HepG2 (cell line): ENCODE data around the gene EEF1A2. TPM values are rescaled to one million over a fixed set of nuclear protein-coding genes. Genes with fewer than 3 reads are reported as not detected.

Experiments
- ATAC-seq: fragments of 200-7000 bp; cut with Tn5 transposase; 3 replicates; pipeline ENCODE4 v1.9.1; 2020; ENCODE audit warnings: mild to moderate bottlenecking, moderate library complexity
- BruUV-seq: library from RNA; stranded (reverse); fragments of 400-500 nt; replicated peaks from 2 replicates; lab custom pipeline; 2021; lab: Mats Ljungman, UMichigan
- CTCF ChIA-PET: fragments of 300-600 bp; formaldehyde crosslinking; extraction: SDS; loops from one replicate; lab custom pipeline; 2021; ENCODE audit warnings: low total read pairs, inconsistent platforms, low intra/inter-chr PET ratio; lab: Yijun Ruan, JAX
- POLR2A ChIA-PET: fragments of 350-600 bp; sonication (Branson Sonifier 250); formaldehyde crosslinking; loops from one replicate; lab custom pipeline; 2020; ENCODE audit warnings: antibody characterized with exemption, inconsistent platforms; lab: Yijun Ruan, JAX
- DNase-seq: peaks from one replicate; pipeline ENCODE4 v3.0.0-alpha.2; 2015; ENCODE audit warnings: low spot score
- FAIRE-seq: peaks from 3 replicates; lab custom pipeline; 2011; peaks lifted over from hg19 to GRCh38; lab: Jason Lieb, UNC
- H2AFZ ChIP-seq: one replicate; pipeline ENCODE4 v1.6.1; 2011; ENCODE audit warnings: low read length, inconsistent platforms
- H3K27ac ChIP-seq: fragments of 300-600 bp; 3 replicates; pipeline ENCODE4 v1.8.0; 2011; ENCODE audit warnings: mixed run types, mild to moderate bottlenecking, mixed read lengths, low read length, inconsistent platforms; ENCODE audit not compliant: insufficient read depth; ENCODE audit errors: extremely low read length
- H3K27me3 ChIP-seq, 2 experiments: fragments of 200-600 bp in 1 of 2; 2 replicates in 1 of 2; 3 replicates in 1 of 2; pipeline versions ENCODE4 v1.6.0 to v1.8.0; 2011; ENCODE audit warnings: low read length in 2 of 2, mild to moderate bottlenecking in 2 of 2, moderate library complexity in 2 of 2, inconsistent platforms in 1 of 2; ENCODE audit not compliant: insufficient read depth in 2 of 2, control insufficient read depth in 1 of 2
- H3K36me3 ChIP-seq, 2 experiments: fragments of 200-600 bp in 1 of 2; replicated peaks in 1 of 2; 2 replicates in 1 of 2; 3 replicates in 1 of 2; pipeline versions ENCODE4 v1.5.1 to v1.8.0; 2011; ENCODE audit warnings: low read length in 2 of 2, inconsistent platforms in 1 of 2; ENCODE audit not compliant: insufficient read depth in 2 of 2, control insufficient read depth in 1 of 2
- H3K4me1 ChIP-seq: 2 replicates; pipeline ENCODE4 v1.5.1; 2012; ENCODE audit warnings: low read length, inconsistent platforms; ENCODE audit not compliant: insufficient read depth
- H3K4me2 ChIP-seq: 2 replicates; pipeline ENCODE4 v1.6.0; 2011; ENCODE audit warnings: low read depth, low read length, inconsistent platforms
- H3K4me3 ChIP-seq, 3 experiments: fragments of 200-600 bp in 1 of 3; sonication (generic), shearing (Covaris generic) in 1 of 3; replicated peaks in 1 of 3; 2 replicates each; pipeline ENCODE4 v1.5.1; 2011 to 2016; ENCODE audit warnings: low read length in 3 of 3, inconsistent platforms in 2 of 3, low read depth in 2 of 3, mild to moderate bottlenecking in 2 of 3, control low read depth in 1 of 3, mixed read lengths in 1 of 3; ENCODE audit not compliant: insufficient read depth in 1 of 3
- H3K79me2 ChIP-seq: one replicate; pipeline ENCODE4 v1.6.1; 2011; ENCODE audit warnings: low read length, inconsistent platforms; ENCODE audit not compliant: insufficient read depth
- H3K9ac ChIP-seq: 2 replicates; pipeline ENCODE4 v1.6.0; 2011; ENCODE audit warnings: mild to moderate bottlenecking, low read depth, low read length, inconsistent platforms; ENCODE audit not compliant: insufficient read depth
- H3K9me3 ChIP-seq: 2 replicates; pipeline ENCODE4 v1.5.1; 2012; ENCODE audit warnings: mild to moderate bottlenecking, low read length
- H4K20me1 ChIP-seq: 2 replicates; pipeline ENCODE4 v1.6.0; 2011; ENCODE audit warnings: inconsistent platforms, mild to moderate bottlenecking, low read length, moderate library complexity; ENCODE audit not compliant: insufficient read depth
- GATA4 ChIP-seq: sonication (generic); IDR thresholded peaks from 2 replicates; pipeline ENCODE4 v1.6.1; 2016; ENCODE audit warnings: antibody characterized with exemption, low read depth, borderline replicate concordance
- KLF16 ChIP-seq, 2 experiments: sonication (generic) in 1 of 2; formaldehyde crosslinking in 1 of 2; IDR thresholded peaks; 2 replicates each; pipeline versions ENCODE4 v1.6.1 to v1.8.0; 2016 to 2023; ENCODE audit warnings: missing genetic modification reagents in 2 of 2, missing compliant biosample characterization in 1 of 2
- MAFG ChIP-seq: sonication (generic); formaldehyde crosslinking; IDR thresholded peaks from 2 replicates; pipeline ENCODE4 v1.5.1; 2020; ENCODE audit warnings: mild to moderate bottlenecking, missing genetic modification reagents
- RELA ChIP-seq: sonication (generic); formaldehyde crosslinking; IDR thresholded peaks from 2 replicates; pipeline ENCODE4 v1.4.0; 2020; ENCODE audit warnings: missing genetic modification reagents
- SP140L ChIP-seq: sonication (generic); formaldehyde crosslinking; IDR thresholded peaks from 2 replicates; pipeline ENCODE4 v1.4.0; 2020; ENCODE audit warnings: missing genetic modification reagents, borderline replicate concordance
- SRY ChIP-seq: sonication (generic); formaldehyde crosslinking; IDR thresholded peaks from 2 replicates; pipeline ENCODE4 v1.8.0; 2022; ENCODE audit warnings: mild to moderate bottlenecking, missing genetic modification reagents
- ZNF670 ChIP-seq: sonication (generic); formaldehyde crosslinking; IDR thresholded peaks from 2 replicates; pipeline ENCODE4 v1.8.0; 2022; ENCODE audit warnings: mild to moderate bottlenecking, missing genetic modification reagents, borderline replicate concordance
- WGBS: methylation state at CpG from one replicate; pipeline ENCODE4 v1.1.6; 2017; ENCODE audit warnings: low lambda C conversion rate; 5-methylcytosine and 5-hydroxymethylcytosine counted together
- in situ Hi-C: cut with HindIII; loops from 2 replicates; pipeline ENCODE4 v1.10.0; 2017; ENCODE audit warnings: low pct_unique_long_range_greater_than_20kb; ENCODE audit not compliant: extremely low pct_ligation_motif_present
- intact Hi-C: fragments of 100-400 bp; cut with micrococcal nuclease; formaldehyde crosslinking; loops from one replicate; pipeline ENCODE4 v1.10.0; 2022; ENCODE audit not compliant: unreplicated experiment
- polyA plus RNA-seq, 8 experiments: library from polyadenylated mRNA; depleted of rRNA in 3 of 8; stranded (reverse) in 7 of 8; unstranded in 1 of 8; fragments of >200 nt; fragmentation: Illumina TruSeq in 4 of 8; extraction: Trizol in 4 of 8; gene quantifications; 2 replicates each; pipeline versions ENCODE4 v1.2.1 to v1.2.3, GENCODE V29; 2011 to 2016; ENCODE audit warnings: low read depth in 4 of 8, missing spikeins in 1 of 8, mixed read lengths in 1 of 8; ENCODE audit not compliant: insufficient read depth in 1 of 8
- total RNA-seq, 5 experiments: library from RNA; depleted of rRNA; stranded (reverse); fragments of >200 nt; fragmentation: Illumina TruSeq; extraction: Trizol; gene quantifications; 2 replicates each; pipeline ENCODE4 v1.2.3, GENCODE V29; 2016; ENCODE audit warnings: low read depth in 1 of 5
- TF ChIP-seq, protein P1 (sequence below): sonication (generic); formaldehyde crosslinking; IDR thresholded peaks from 2 replicates; pipeline ENCODE4 v1.8.1; 2023; ENCODE audit warnings: mild to moderate bottlenecking, missing genetic modification reagents
- TF ChIP-seq, protein P2 (sequence below): sonication (generic); formaldehyde crosslinking; IDR thresholded peaks from 2 replicates; pipeline ENCODE4 v1.5.0; 2020; ENCODE audit warnings: mild to moderate bottlenecking, missing genetic modification reagents, borderline replicate concordance
- TF ChIP-seq, protein P3 (sequence below): IDR thresholded peaks from 2 replicates; pipeline ENCODE4 v1.6.1; 2016; ENCODE audit warnings: missing genetic modification reagents, missing compliant biosample characterization

Gene EEF1A2
- total and polyA plus RNA-seq, 2 of the 13 experiments (the other 11 are each of a cell fraction or from before 2014, with no cell fraction given): 0.44 to 0.87 TPM

DNA sequence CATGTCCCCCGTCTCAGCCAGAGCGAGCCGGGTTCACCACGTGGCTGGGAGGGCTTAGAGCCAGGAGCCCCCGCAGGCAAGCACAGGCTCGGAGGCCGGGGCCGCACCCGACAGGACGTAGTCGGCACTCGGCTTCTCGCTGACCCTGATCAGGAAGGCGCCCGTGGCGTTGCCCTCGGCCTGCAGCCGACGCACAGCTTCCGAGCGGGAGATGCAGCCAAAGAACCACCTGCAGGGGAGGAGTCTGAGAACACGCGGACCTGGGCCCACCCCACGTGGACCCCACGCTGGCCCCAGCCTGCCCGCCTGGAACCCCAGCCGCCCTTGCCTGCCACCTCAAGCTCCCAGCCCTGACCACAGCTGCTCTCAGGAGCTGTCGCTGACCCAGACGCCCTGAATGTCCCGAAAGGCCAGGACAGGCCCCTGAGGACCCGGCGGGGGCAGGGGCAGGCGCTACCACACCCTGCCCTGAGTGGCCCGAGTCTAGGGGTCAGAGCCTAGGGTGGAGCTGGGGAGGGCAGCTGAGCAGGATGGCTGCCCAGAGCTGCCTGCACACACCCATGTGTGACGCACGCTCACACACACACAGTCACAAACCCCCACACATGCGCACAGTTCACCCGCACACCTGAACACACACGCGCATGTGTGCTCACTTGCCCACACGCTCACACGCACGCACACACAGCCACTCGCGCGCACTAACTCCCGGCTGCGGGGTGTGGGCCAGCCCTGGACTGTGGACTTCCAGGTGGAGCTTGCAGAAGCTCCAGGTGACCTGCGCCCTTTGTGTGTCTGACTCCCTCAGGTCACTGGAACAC is 36.2 kb upstream of the EEF1A2 start:
- no peaks in the 10 kb centered on the region for H4K20me1 ChIP-seq
- H3K27ac ChIP-seq: no peak overlapping the region
- intact Hi-C loops: loop anchor here (5.0 to 10.0 kb wide), 4 partner anchors 92 to 437 kb away; partner anchors contain the start of genes GMEB2, LIME1, RTEL1 and SLC2A4RG
- WGBS: 7% methylated on average over 36 of the region's 49 CpGs
- DNase-seq (no peak), ATAC-seq (peak; percentile 1; the same call in 1 of the 3 replicates), FAIRE-seq (peak; percentile 28)
- no peak overlapping the region for H3K9ac ChIP-seq
- H2AFZ ChIP-seq: no peak overlapping the region
- H3K4me1 ChIP-seq: peaks cover 45% of the 10 kb centered on the region
- H3K36me3 ChIP-seq: no peaks in the 10 kb centered on the region
- BruUV-seq: no TSS peak
- in situ Hi-C loops: loop anchor here (5.0 kb wide), 1 partner anchor 42 kb away; no protein-coding TSS in a partner anchor
- H3K79me2 ChIP-seq: no peaks in the 10 kb centered on the region
- peak overlapping the region; percentile 54 for H3K4me2 ChIP-seq
- peak overlapping the region in 2 of 3 experiments; percentile 2 to 53; a peak in 1 of 6 replicates for H3K4me3 ChIP-seq
- ChIA-PET POLR2A (interaction anchor here (0.8 to 2.7 kb wide), 5 partner anchors 12 to 92 kb away, joined by 3 to 9 read pairs (median 3); partner anchors contain the start of genes GMEB2, HELZ2 and PPDPF), CTCF (no interaction called here)
- peaks cover 39 to 62% of the 10 kb centered on the region in 2 experiments for H3K27me3 ChIP-seq
- no peaks in the 10 kb centered on the region for H3K9me3 ChIP-seq
- TF ChIP-seq, protein P1, sequence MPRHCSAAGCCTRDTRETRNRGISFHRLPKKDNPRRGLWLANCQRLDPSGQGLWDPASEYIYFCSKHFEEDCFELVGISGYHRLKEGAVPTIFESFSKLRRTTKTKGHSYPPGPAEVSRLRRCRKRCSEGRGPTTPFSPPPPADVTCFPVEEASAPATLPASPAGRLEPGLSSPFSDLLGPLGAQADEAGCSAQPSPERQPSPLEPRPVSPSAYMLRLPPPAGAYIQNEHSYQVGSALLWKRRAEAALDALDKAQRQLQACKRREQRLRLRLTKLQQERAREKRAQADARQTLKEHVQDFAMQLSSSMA (CRISPR knock-in tag): 0 out of 2 replicates have a peak, but pooled peaks have one; percentile 41
- TF ChIP-seq KLF16 (CRISPR knock-in tag; IDR thresholded peaks at IDR 0.05) (0 out of 4 replicates have a peak, but pooled peaks of 1 of the 2 experiments have one; percentile 48), SRY (CRISPR knock-in tag) (0 out of 2 replicates have a peak, but pooled peaks have one; percentile 49), SP140L (CRISPR knock-in tag) (no peak), RELA (CRISPR knock-in tag) (no peak), ZNF670 (CRISPR knock-in tag) (no peak), GATA4 (no peak), MAFG (CRISPR knock-in tag) (peak; percentile 60; the same call in 1 of the 2 replicates)
- TF ChIP-seq, protein P2, sequence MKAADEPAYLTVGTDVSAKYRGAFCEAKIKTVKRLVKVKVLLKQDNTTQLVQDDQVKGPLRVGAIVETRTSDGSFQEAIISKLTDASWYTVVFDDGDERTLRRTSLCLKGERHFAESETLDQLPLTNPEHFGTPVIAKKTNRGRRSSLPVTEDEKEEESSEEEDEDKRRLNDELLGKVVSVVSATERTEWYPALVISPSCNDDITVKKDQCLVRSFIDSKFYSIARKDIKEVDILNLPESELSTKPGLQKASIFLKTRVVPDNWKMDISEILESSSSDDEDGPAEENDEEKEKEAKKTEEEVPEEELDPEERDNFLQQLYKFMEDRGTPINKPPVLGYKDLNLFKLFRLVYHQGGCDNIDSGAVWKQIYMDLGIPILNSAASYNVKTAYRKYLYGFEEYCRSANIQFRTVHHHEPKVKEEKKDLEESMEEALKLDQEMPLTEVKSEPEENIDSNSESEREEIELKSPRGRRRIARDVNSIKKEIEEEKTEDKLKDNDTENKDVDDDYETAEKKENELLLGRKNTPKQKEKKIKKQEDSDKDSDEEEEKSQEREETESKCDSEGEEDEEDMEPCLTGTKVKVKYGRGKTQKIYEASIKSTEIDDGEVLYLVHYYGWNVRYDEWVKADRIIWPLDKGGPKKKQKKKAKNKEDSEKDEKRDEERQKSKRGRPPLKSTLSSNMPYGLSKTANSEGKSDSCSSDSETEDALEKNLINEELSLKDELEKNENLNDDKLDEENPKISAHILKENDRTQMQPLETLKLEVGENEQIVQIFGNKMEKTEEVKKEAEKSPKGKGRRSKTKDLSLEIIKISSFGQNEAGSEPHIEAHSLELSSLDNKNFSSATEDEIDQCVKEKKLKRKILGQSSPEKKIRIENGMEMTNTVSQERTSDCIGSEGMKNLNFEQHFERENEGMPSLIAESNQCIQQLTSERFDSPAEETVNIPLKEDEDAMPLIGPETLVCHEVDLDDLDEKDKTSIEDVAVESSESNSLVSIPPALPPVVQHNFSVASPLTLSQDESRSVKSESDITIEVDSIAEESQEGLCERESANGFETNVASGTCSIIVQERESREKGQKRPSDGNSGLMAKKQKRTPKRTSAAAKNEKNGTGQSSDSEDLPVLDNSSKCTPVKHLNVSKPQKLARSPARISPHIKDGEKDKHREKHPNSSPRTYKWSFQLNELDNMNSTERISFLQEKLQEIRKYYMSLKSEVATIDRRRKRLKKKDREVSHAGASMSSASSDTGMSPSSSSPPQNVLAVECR: peak; percentile 57
- TF ChIP-seq, protein P3, sequence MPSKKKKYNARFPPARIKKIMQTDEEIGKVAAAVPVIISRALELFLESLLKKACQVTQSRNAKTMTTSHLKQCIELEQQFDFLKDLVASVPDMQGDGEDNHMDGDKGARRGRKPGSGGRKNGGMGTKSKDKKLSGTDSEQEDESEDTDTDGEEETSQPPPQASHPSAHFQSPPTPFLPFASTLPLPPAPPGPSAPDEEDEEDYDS (CRISPR knock-in tag): no peak
